Mesothelial cell of epicardium (in vitro differentiated cells): ENCODE measurements around the gene CYP3A7. TPM values are rescaled to one million over a fixed set of nuclear protein-coding genes. Genes with fewer than 3 reads are reported as not detected.
"Not testable (repeated sequence)": the region's sequence is repeated elsewhere in the genome, so short reads cannot be mapped to it uniquely, and the experiment has no call there.

Source experiments
- DNase-seq, 2 experiments: peaks; one replicate each; pipeline ENCODE4 v3.0.0; 2021; ENCODE audit warnings: low spot score in 2 of 2; ENCODE audit not compliant: unreplicated experiment in 2 of 2
- H3K27ac Mint-ChIP-seq: 2 replicates; pipeline ENCODE4 v1.8.0; 2021; ENCODE audit warnings: mixed read lengths
- H3K27me3 Mint-ChIP-seq: 2 replicates; pipeline ENCODE4 v1.8.0; 2021; ENCODE audit warnings: low read depth, mixed read lengths
- H3K36me3 Mint-ChIP-seq: 2 replicates; pipeline ENCODE4 v1.8.0; 2021; ENCODE audit warnings: mixed read lengths
- H3K4me1 Mint-ChIP-seq: 2 replicates; pipeline ENCODE4 v1.8.0; 2021; ENCODE audit warnings: mixed read lengths
- H3K4me3 Mint-ChIP-seq: 2 replicates; pipeline ENCODE4 v1.8.0; 2021; ENCODE audit warnings: mild to moderate bottlenecking, moderate library complexity, mixed read lengths
- H3K9me3 Mint-ChIP-seq: 2 replicates; pipeline ENCODE4 v1.8.0; 2021; ENCODE audit warnings: mixed read lengths
- total RNA-seq: library from RNA; stranded (reverse); gene quantifications from 3 replicates; pipeline ENCODE4 v1.2.1, GENCODE V29; 2021
- TF ChIP-seq, protein P1 (sequence below): fragments of 200-600 bp; sonication (generic); IDR thresholded peaks from one replicate; pipeline ENCODE4 v1.5.0; 2021; ENCODE audit warnings: antibody characterized with exemption; ENCODE audit not compliant: unreplicated experiment

Gene CYP3A7
- total RNA-seq, 1 donor from 2014 or later: not detected

DNA sequence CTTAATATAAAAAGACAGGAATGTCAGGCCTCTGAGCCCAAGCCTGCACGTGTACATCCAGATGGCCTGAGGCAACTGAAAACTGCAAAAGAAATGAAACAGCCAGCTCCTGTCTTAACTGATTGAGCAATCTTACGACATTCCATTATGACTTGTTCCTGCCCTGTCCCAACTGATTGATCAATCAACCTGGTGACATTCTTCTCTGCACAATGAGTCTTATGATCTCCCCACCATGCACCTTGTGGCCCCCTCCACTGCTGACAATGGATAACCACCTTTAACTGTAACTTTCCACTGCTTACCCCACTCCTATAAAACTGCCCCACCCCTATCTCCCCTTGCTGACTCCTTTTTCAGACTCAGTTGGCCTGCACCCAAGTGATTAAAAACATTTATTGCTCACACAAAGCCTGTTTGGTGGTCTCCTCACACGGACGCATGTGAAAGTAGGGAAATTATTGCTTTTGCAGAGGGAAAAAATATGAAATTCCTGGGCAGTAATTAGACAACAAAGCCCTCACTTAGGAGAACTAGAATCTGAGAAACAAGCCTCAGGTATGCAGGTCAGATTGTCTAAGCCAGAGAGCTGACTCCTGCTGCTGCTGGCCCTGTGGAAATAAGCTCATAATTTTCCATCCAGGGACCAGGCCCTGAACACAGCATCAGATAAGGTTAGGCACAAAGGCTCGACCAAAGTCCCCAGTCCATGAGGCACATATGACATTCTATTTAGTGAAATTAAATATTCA lies 5.3 kb downstream of the CYP3A7 start:
- TF ChIP-seq, protein P1, sequence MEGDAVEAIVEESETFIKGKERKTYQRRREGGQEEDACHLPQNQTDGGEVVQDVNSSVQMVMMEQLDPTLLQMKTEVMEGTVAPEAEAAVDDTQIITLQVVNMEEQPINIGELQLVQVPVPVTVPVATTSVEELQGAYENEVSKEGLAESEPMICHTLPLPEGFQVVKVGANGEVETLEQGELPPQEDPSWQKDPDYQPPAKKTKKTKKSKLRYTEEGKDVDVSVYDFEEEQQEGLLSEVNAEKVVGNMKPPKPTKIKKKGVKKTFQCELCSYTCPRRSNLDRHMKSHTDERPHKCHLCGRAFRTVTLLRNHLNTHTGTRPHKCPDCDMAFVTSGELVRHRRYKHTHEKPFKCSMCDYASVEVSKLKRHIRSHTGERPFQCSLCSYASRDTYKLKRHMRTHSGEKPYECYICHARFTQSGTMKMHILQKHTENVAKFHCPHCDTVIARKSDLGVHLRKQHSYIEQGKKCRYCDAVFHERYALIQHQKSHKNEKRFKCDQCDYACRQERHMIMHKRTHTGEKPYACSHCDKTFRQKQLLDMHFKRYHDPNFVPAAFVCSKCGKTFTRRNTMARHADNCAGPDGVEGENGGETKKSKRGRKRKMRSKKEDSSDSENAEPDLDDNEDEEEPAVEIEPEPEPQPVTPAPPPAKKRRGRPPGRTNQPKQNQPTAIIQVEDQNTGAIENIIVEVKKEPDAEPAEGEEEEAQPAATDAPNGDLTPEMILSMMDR: no peak
- H3K9me3 Mint-ChIP-seq: peaks cover 4% of the 10 kb centered on the region
- H3K4me1 Mint-ChIP-seq: peaks cover 3% of the 10 kb centered on the region
- peak overlapping the region; percentile 37 for H3K4me3 Mint-ChIP-seq
- H3K36me3 Mint-ChIP-seq: no peaks in the 10 kb centered on the region
- H3K27me3 Mint-ChIP-seq: no peaks in the 10 kb centered on the region
- no peak overlapping the region for H3K27ac Mint-ChIP-seq
- DNase-seq: peak in 1 of 2 experiments; percentile 40

- no peak overlapping the region for H3K4me3 Mint-ChIP-seq
- no peaks in the 10 kb centered on the region for H3K36me3 Mint-ChIP-seq
- H3K9me3 Mint-ChIP-seq: peaks cover 4% of the 10 kb centered on the region
- no peak for DNase-seq
- TF ChIP-seq, protein P1: no peak
- no peak overlapping the region for H3K27ac Mint-ChIP-seq
- H3K4me1 Mint-ChIP-seq: peaks cover 3% of the 10 kb centered on the region
- H3K27me3 Mint-ChIP-seq: peaks cover 5% of the 10 kb centered on the region
Measured at GRCh38 chr7:99728615-99729014, 6.4 kb downstream of the CYP3A7 start.

DNA sequence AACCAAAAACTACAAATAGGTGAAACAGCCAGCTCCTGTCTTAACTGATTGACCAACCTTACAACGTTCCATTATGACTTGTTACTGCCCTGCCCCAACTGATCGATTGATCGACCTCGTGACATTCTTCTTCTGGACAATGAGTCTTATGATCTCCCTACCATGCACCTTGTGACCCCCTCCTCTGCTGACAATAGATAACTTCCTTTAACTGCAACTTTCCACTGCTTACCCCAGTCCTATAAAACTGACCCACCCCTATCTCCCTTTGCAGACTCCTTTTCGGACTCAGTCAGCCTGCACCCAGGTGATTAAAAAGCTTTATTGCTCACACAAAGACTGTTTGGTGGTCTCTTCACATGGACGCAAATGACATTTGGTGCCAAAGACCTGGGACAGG lies 11.8 kb downstream of the CYP3A7 start:
- not testable (repeated sequence) for H3K4me1 Mint-ChIP-seq, H3K27ac Mint-ChIP-seq, H3K9me3 Mint-ChIP-seq, DNase-seq, H3K36me3 Mint-ChIP-seq, H3K27me3 Mint-ChIP-seq, H3K4me3 Mint-ChIP-seq

- Mint-ChIP-seq H3K36me3 (no peaks in the 10 kb centered on the region), H3K27ac (no peak overlapping the region), H3K4me3 (no peak overlapping the region), H3K9me3 (peaks cover 10% of the 10 kb centered on the region), H3K4me1 (peaks cover 3% of the 10 kb centered on the region), H3K27me3 (peaks cover 5% of the 10 kb centered on the region)
- TF ChIP-seq, protein P1: no peak
- no peak for DNase-seq
Measured at GRCh38 chr7:99720800-99721595, 14.0 kb downstream of the CYP3A7 start.

- no peak for DNase-seq
Measured at GRCh38 chr7:99719996-99720769, 14.8 kb downstream of the CYP3A7 start.

More at GRCh38 chr7:99719996-99720769, 14.8 kb downstream of the CYP3A7 start:
- H3K4me1 Mint-ChIP-seq: peaks cover 3% of the 10 kb centered on the region
- H3K36me3 Mint-ChIP-seq: no peaks in the 10 kb centered on the region
- peaks cover 16% of the 10 kb centered on the region for H3K9me3 Mint-ChIP-seq
- TF ChIP-seq, protein P1: no peak
- peaks cover 5% of the 10 kb centered on the region for H3K27me3 Mint-ChIP-seq
- H3K4me3 Mint-ChIP-seq: no peak overlapping the region
- H3K27ac Mint-ChIP-seq: no peak overlapping the region
